ENCODE measurements around the gene PSAT1. TPM values are rescaled to one million over a fixed set of nuclear protein-coding genes. Genes with fewer than 3 reads are reported as not detected.

Gene PSAT1
- total and polyA plus RNA-seq, 2 experiments from 2014 or later = 414 to 486 TPM

- Histone ChIP-seq H2AFZ (peak overlapping the region; percentile 59; the same call in 1 of the 2 replicates), H3K4me3 (no peak overlapping the region), H3K4me2 (no peak overlapping the region), H3F3A (replicated peaks; ENCODE audit: low read depth) (no peaks in the 10 kb centered on the region), H3K9me2 (ENCODE audit: insufficient read depth) (peaks cover 9% of the 10 kb centered on the region), H3K36me3 (ENCODE audit: insufficient read depth) (no peaks in the 10 kb centered on the region), H4K20me1 (replicated peaks; ENCODE audit: insufficient read depth) (no peaks in the 10 kb centered on the region), H3K4me1 (ENCODE audit: insufficient read depth) (no peaks in the 10 kb centered on the region), H3K27ac (ENCODE audit: low read depth) (no peak overlapping the region), H3K27me3 (ENCODE audit: insufficient read depth) (no peaks in the 10 kb centered on the region), H3K79me2 (replicated peaks; ENCODE audit: insufficient read depth) (no peaks in the 10 kb centered on the region)
- Mint-ChIP-seq H3K9me3 (no peaks in the 10 kb centered on the region; the same call in 1 of the 3 replicates), H3K27me3 (ENCODE audit: insufficient read depth, low read depth, poor library complexity) (no peaks in the 10 kb centered on the region), H3K36me3 (ENCODE audit: low read depth) (peaks cover 2% of the 10 kb centered on the region; the same call in 1 of the 3 replicates), H3K27ac (no peak overlapping the region), H3K4me1 (peaks cover 9% of the 10 kb centered on the region; the same call in 2 of the 3 replicates), H3K4me3 (no peak overlapping the region)
- DNase-seq (ENCODE audit: low spot score) (no peak), ATAC-seq (no peak)
- TF ChIP-seq, protein P1, sequence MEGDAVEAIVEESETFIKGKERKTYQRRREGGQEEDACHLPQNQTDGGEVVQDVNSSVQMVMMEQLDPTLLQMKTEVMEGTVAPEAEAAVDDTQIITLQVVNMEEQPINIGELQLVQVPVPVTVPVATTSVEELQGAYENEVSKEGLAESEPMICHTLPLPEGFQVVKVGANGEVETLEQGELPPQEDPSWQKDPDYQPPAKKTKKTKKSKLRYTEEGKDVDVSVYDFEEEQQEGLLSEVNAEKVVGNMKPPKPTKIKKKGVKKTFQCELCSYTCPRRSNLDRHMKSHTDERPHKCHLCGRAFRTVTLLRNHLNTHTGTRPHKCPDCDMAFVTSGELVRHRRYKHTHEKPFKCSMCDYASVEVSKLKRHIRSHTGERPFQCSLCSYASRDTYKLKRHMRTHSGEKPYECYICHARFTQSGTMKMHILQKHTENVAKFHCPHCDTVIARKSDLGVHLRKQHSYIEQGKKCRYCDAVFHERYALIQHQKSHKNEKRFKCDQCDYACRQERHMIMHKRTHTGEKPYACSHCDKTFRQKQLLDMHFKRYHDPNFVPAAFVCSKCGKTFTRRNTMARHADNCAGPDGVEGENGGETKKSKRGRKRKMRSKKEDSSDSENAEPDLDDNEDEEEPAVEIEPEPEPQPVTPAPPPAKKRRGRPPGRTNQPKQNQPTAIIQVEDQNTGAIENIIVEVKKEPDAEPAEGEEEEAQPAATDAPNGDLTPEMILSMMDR (conservative IDR thresholded peaks at IDR 0.05; ENCODE audit: low read depth in 2 of 2) = no peak
- TF ChIP-seq CREB1 (CRISPR knock-in tag; IDR thresholded peaks at IDR 0.05; ENCODE audit: low read depth) = no peak
- TF ChIP-seq ZNF114 (CRISPR knock-in tag; IDR thresholded peaks at IDR 0.05) = no peak
- TF ChIP-seq POLR2AphosphoS5 (IDR thresholded peaks at IDR 0.05; ENCODE audit: low read depth) = no peak
- TF ChIP-seq JUNB (IDR thresholded peaks at IDR 0.05; ENCODE audit: unreplicated experiment) = no peak
- TF ChIP-seq ZNF462 (CRISPR knock-in tag; IDR thresholded peaks at IDR 0.05) = no peak
- TF ChIP-seq ZNF331 (CRISPR knock-in tag; IDR thresholded peaks at IDR 0.05; ENCODE audit: low read depth) = no peak
- no peak for TF ChIP-seq REST (IDR thresholded peaks at IDR 0.05; ENCODE audit: unreplicated experiment)
- no peak for TF ChIP-seq EZH2 (IDR thresholded peaks at IDR 0.05; ENCODE audit: low read depth, unreplicated experiment)
- TF ChIP-seq ETS1 (IDR thresholded peaks at IDR 0.05) = no peak
- TF ChIP-seq EZH2phosphoT487 (IDR thresholded peaks at IDR 0.05; ENCODE audit: unreplicated experiment) = no peak
- no peak for TF ChIP-seq NANOG (IDR thresholded peaks at IDR 0.05; ENCODE audit: borderline replicate concordance)
- no peak for TF ChIP-seq STAT1 (IDR thresholded peaks at IDR 0.05; ENCODE audit: unreplicated experiment)
These were observed 10.0 kb upstream of the PSAT1 start for GRCh38 chr9:78286946-78287388.
